ENCODE data around the gene GCAT. TPM values are rescaled to one million over a fixed set of nuclear protein-coding genes. Genes with fewer than 3 reads are reported as not detected.

Gene GCAT
- total and polyA plus RNA-seq, 2 of the 13 experiments (the other 11 are each of a cell fraction or from before 2014, with no cell fraction given), result 28.0 to 50.3 TPM

DNA sequence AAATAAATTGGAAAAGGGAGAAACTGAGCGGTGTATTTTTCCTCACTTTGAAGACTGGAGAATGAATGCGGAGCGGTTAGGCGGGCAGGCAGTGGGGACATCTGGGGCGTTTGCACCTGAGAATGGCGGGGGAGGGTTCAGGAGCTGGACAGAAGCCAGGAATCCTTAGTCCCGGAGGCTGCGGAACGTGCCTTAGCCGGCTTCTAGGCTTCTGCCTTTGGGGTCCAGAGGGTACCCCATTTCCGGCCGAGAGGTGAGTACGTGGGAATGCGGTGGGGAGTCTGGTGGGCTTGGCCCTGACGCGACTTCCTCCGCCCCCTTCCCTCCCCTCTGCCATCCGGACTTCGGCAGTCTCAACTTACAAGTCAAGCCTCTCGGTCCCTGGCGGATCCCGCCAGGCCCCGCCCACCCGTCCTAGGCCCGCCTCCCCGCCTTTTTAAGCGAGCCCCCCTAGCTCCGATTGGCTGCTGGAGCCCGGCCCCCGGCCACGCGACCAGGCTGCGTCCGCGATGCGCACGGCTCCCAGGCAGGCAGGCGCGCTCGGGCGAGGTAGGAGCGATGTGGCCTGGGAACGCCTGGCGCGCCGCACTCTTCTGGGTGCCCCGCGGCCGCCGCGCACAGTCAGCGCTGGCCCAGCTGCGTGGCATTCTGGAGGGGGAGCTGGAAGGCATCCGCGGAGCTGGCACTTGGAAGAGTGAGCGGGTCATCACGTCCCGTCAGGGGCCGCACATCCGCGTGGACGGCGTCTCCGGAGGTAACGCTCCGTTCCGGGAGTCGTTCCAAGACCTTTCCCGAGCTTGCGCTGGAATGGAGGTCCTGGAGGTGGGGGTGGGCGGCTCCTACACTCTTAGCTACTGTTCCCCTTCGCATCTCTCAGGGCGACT, at the start of gene GCAT (continued):
- no peak for TF ChIP-seq ZNF891 (CRISPR knock-in tag; IDR thresholded peaks at IDR 0.05)
- TF ChIP-seq, protein P1, sequence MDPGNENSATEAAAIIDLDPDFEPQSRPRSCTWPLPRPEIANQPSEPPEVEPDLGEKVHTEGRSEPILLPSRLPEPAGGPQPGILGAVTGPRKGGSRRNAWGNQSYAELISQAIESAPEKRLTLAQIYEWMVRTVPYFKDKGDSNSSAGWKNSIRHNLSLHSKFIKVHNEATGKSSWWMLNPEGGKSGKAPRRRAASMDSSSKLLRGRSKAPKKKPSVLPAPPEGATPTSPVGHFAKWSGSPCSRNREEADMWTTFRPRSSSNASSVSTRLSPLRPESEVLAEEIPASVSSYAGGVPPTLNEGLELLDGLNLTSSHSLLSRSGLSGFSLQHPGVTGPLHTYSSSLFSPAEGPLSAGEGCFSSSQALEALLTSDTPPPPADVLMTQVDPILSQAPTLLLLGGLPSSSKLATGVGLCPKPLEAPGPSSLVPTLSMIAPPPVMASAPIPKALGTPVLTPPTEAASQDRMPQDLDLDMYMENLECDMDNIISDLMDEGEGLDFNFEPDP (CRISPR knock-in tag; conservative IDR thresholded peaks at IDR 0.05), result no peak
- TF ChIP-seq, protein P2, sequence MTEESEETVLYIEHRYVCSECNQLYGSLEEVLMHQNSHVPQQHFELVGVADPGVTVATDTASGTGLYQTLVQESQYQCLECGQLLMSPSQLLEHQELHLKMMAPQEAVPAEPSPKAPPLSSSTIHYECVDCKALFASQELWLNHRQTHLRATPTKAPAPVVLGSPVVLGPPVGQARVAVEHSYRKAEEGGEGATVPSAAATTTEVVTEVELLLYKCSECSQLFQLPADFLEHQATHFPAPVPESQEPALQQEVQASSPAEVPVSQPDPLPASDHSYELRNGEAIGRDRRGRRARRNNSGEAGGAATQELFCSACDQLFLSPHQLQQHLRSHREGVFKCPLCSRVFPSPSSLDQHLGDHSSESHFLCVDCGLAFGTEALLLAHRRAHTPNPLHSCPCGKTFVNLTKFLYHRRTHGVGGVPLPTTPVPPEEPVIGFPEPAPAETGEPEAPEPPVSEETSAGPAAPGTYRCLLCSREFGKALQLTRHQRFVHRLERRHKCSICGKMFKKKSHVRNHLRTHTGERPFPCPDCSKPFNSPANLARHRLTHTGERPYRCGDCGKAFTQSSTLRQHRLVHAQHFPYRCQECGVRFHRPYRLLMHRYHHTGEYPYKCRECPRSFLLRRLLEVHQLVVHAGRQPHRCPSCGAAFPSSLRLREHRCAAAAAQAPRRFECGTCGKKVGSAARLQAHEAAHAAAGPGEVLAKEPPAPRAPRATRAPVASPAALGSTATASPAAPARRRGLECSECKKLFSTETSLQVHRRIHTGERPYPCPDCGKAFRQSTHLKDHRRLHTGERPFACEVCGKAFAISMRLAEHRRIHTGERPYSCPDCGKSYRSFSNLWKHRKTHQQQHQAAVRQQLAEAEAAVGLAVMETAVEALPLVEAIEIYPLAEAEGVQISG (CRISPR knock-in tag; IDR thresholded peaks at IDR 0.05), result peak; percentile 57
- TF ChIP-seq HES4 (CRISPR knock-in tag; IDR thresholded peaks at IDR 0.05; ENCODE audit: borderline replicate concordance), result peak; percentile 77; the same call in 1 of the 2 replicates
- TF ChIP-seq ZNF768 (CRISPR knock-in tag; IDR thresholded peaks at IDR 0.05), result no peak; the same call in 1 of the 2 replicates
- peak; percentile 74 for TF ChIP-seq SP2 (CRISPR knock-in tag; IDR thresholded peaks at IDR 0.05)
- no peak for TF ChIP-seq RARG (CRISPR knock-in tag; IDR thresholded peaks at IDR 0.05; ENCODE audit: low read depth)
- TF ChIP-seq ZNF616 (CRISPR knock-in tag; IDR thresholded peaks at IDR 0.05; ENCODE audit: low read depth), result 0 out of 2 replicates have a peak, but pooled peaks have one; percentile 18
- TF ChIP-seq NFE2L1 (CRISPR knock-in tag; IDR thresholded peaks at IDR 0.05; ENCODE audit: borderline replicate concordance), result no peak
- TF ChIP-seq, protein P3, sequence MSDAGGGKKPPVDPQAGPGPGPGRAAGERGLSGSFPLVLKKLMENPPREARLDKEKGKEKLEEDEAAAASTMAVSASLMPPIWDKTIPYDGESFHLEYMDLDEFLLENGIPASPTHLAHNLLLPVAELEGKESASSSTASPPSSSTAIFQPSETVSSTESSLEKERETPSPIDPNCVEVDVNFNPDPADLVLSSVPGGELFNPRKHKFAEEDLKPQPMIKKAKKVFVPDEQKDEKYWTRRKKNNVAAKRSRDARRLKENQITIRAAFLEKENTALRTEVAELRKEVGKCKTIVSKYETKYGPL (CRISPR knock-in tag; IDR thresholded peaks at IDR 0.05), result 0 out of 2 replicates have a peak, but pooled peaks have one; percentile 40
- no peak for TF ChIP-seq NFE2 (CRISPR knock-in tag; IDR thresholded peaks at IDR 0.05)
- TF ChIP-seq, protein P4, sequence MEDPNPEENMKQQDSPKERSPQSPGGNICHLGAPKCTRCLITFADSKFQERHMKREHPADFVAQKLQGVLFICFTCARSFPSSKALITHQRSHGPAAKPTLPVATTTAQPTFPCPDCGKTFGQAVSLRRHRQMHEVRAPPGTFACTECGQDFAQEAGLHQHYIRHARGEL (CRISPR knock-in tag; IDR thresholded peaks at IDR 0.05), result 0 out of 2 replicates have a peak, but pooled peaks have one; percentile 54
- TF ChIP-seq, protein P5, sequence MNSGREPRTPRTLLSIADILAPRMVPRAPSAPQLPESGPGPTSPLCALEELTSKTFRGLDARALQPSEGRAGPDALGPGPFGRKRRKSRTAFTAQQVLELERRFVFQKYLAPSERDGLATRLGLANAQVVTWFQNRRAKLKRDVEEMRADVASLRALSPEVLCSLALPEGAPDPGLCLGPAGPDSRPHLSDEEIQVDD (CRISPR knock-in tag; IDR thresholded peaks at IDR 0.05; ENCODE audit: borderline replicate concordance), result no peak
- TF ChIP-seq DPF2 (CRISPR knock-in tag; IDR thresholded peaks at IDR 0.05; ENCODE audit: borderline replicate concordance, low read depth), result no peak
- peak; percentile 62; the same call in 1 of the 2 replicates for TF ChIP-seq ZKSCAN8 (CRISPR knock-in tag; IDR thresholded peaks at IDR 0.05; ENCODE audit: borderline replicate concordance)
- TF ChIP-seq SMAD1 (CRISPR knock-in tag; IDR thresholded peaks at IDR 0.05; ENCODE audit: borderline replicate concordance, low read depth), result no peak
- TF ChIP-seq ZNF724P (CRISPR knock-in tag; IDR thresholded peaks at IDR 0.05; ENCODE audit: borderline replicate concordance), result no peak; the same call in 1 of the 2 replicates
- peak; percentile 55; the same call in 1 of the 2 replicates for TF ChIP-seq DR1 (CRISPR knock-in tag; IDR thresholded peaks at IDR 0.05)
- TF ChIP-seq FOXA3 (CRISPR knock-in tag; IDR thresholded peaks at IDR 0.05), result peak; percentile 33
- TF ChIP-seq ZNF441 (CRISPR knock-in tag; IDR thresholded peaks at IDR 0.05; ENCODE audit: borderline replicate concordance), result no peak
- TF ChIP-seq KDM6A (CRISPR knock-in tag; IDR thresholded peaks at IDR 0.05; ENCODE audit: low read depth), result no peak
- no peak for TF ChIP-seq REXO4 (CRISPR knock-in tag; IDR thresholded peaks at IDR 0.05; ENCODE audit: borderline replicate concordance)
- TF ChIP-seq SMARCE1 (IDR thresholded peaks at IDR 0.05; ENCODE audit: borderline replicate concordance), result no peak
